Lower leg skin (tissue), 4 donors: ENCODE measurements around the gene C1QTNF6. TPM values are rescaled to one million over a fixed set of nuclear protein-coding genes. Genes with fewer than 3 reads are reported as not detected.

Experiments
- DNase-seq, 2 donors: peaks; one replicate each; pipeline ENCODE4 v3.0.0-alpha.2; 2019; ENCODE audit warnings: low spot score in 2 of 2
- H3K4me3 ChIP-seq: fragments of 200-600 bp; sonication (generic); 2 replicates; pipeline ENCODE4 v1.5.1; 2017; ENCODE audit warnings: mild to moderate bottlenecking, low read depth; ENCODE audit not compliant: poor library complexity, severe bottlenecking
- CTCF ChIP-seq, 3 donors: fragments of 450-650 bp; IDR thresholded peaks; one replicate each; pipeline ENCODE4 v1.5.1; 2016; ENCODE audit warnings: antibody characterized with exemption in 3 of 3, mild to moderate bottlenecking in 3 of 3, moderate library complexity in 2 of 3
- POLR2A ChIP-seq, 2 donors: fragments of 450-650 bp; IDR thresholded peaks; one replicate each; pipeline ENCODE4 v1.6.1; 2016 to 2017; ENCODE audit warnings: antibody characterized with exemption in 2 of 2, mild to moderate bottlenecking in 1 of 2, moderate library complexity in 1 of 2
- WGBS, 2 donors: methylation state at CpG; one replicate each; pipeline ENCODE4 v1.1.5; 2018; 5-methylcytosine and 5-hydroxymethylcytosine counted together
- intact Hi-C: fragments of 100-400 bp; cut with DNase I; formaldehyde crosslinking; loops from one replicate; pipeline ENCODE4 v1.15.0; 2023; ENCODE audit warnings: low total_unique reads
- total RNA-seq, 4 donors: library from RNA; depleted of rRNA; stranded (reverse); fragments of >200 nt; gene quantifications; one replicate each; pipeline ENCODE4 v1.1.0, GENCODE V29; 2016

The C1QTNF6 gene
- total RNA-seq, 4 donors from 2014 or later = 0.81 to 8.9 (median 2.1) TPM

- H3K4me3 ChIP-seq = no peak overlapping the region
- intact Hi-C loops = no loop called here
- DNase-seq = no peak
- 49 to 51% methylated on average over 7 of the region's 7 CpGs for WGBS, 2 donors
- TF ChIP-seq POLR2A (IDR thresholded peaks at IDR 0.05) (no peak), CTCF (IDR thresholded peaks at IDR 0.05) (no peak)
Observed at GRCh38 chr22:37218771-37219411, 30.8 kb upstream of the C1QTNF6 start.

GRCh38 chr22:37218399-37218770 is 30.3 kb upstream of the C1QTNF6 start:
- TF ChIP-seq POLR2A (IDR thresholded peaks at IDR 0.05) (no peak), CTCF (IDR thresholded peaks at IDR 0.05) (no peak)
- intact Hi-C loops = no loop called here
- WGBS, 2 donors = 76 to 78% methylated on average over 6 of the region's 6 CpGs
- H3K4me3 ChIP-seq = no peak overlapping the region
- no peak for DNase-seq

- intact Hi-C loops = no loop called here
- no peak for DNase-seq
- TF ChIP-seq CTCF (IDR thresholded peaks at IDR 0.05) (no peak), POLR2A (IDR thresholded peaks at IDR 0.05) (no peak)
- H3K4me3 ChIP-seq = no peak overlapping the region
- 79 to 87% methylated on average over 9 of the region's 9 CpGs for WGBS, 2 donors
Observed at GRCh38 chr22:37215890-37216289, 27.8 kb upstream of the C1QTNF6 start.

GRCh38 chr22:37214731-37215030 is 26.6 kb upstream of the C1QTNF6 start:
- DNase-seq = no peak
- 77 to 84% methylated on average over 13 of the region's 13 CpGs for WGBS, 2 donors
- TF ChIP-seq CTCF (IDR thresholded peaks at IDR 0.05) (no peak), POLR2A (IDR thresholded peaks at IDR 0.05) (no peak)
- intact Hi-C loops = no loop called here
- H3K4me3 ChIP-seq = no peak overlapping the region

- TF ChIP-seq POLR2A (IDR thresholded peaks at IDR 0.05) (no peak), CTCF (IDR thresholded peaks at IDR 0.05) (no peak)
Observed at GRCh38 chr22:37213941-37214730, 26.1 kb upstream of the C1QTNF6 start.

More at GRCh38 chr22:37213941-37214730, 26.1 kb upstream of the C1QTNF6 start:
- DNase-seq = no peak
- intact Hi-C loops = no loop called here
- H3K4me3 ChIP-seq = no peak overlapping the region
- WGBS, 2 donors = 79% methylated on average over 13 of the region's 13 CpGs
